ENCODE results near the gene PCSK9. TPM values are rescaled to one million over a fixed set of nuclear protein-coding genes. Genes with fewer than 3 reads are reported as not detected.

PCSK9 gene
- total and polyA plus RNA-seq, 2 of the 13 experiments (the other 11 are each of a cell fraction or from before 2014, with no cell fraction given) = 33.3 to 80.5 TPM

DNA sequence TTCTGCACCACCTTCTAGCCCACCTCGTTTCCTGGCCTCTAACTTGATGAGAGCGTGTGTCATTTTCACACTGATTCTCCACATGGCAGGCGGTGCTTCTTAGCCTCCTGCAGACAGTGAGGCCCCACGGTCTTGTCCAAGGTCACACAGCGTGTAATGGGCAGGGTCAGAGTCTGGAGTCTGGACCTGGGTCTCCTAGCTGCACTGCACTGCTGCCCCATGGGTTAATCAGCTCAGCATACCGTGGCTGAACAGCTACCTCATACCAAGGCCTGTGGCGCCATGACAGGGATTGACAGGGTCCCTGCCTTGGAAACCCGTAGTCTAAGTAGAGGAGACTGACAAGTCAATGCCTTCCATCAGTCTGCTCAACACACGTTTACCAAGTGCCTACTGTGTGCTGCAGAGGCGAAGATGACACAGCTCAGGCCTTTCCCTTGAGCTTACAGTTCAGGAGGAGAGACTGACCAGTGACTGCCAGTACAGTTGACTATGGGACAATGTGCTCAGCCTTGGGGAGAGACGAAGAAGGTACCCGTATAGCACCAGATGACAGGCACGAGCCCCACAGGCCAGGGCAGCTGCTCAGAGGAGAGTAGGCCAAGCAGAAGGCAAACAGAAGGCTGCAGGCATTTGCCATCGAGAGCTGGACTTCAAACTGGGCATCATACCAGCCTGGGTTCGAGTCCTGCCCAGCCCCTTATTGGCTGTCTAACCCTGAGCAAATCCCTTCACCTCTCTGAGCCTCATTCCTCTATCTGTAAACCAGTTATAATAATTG is 5.5 kb downstream of the PCSK9 start (continued):
- TF ChIP-seq, protein P1, sequence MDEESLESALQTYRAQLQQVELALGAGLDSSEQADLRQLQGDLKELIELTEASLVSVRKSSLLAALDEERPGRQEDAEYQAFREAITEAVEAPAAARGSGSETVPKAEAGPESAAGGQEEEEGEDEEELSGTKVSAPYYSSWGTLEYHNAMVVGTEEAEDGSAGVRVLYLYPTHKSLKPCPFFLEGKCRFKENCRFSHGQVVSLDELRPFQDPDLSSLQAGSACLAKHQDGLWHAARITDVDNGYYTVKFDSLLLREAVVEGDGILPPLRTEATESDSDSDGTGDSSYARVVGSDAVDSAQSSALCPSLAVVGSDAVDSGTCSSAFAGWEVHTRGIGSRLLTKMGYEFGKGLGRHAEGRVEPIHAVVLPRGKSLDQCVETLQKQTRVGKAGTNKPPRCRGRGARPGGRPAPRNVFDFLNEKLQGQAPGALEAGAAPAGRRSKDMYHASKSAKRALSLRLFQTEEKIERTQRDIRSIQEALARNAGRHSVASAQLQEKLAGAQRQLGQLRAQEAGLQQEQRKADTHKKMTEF (CRISPR knock-in tag; IDR thresholded peaks at IDR 0.05) = no peak
- no peak for TF ChIP-seq ZNF75D (CRISPR knock-in tag; IDR thresholded peaks at IDR 0.05; ENCODE audit: borderline replicate concordance)
- TF ChIP-seq ZFP36L2 (CRISPR knock-in tag; IDR thresholded peaks at IDR 0.05) = no peak
- TF ChIP-seq RBAK (CRISPR knock-in tag; IDR thresholded peaks at IDR 0.05) = no peak
- TF ChIP-seq ATM (IDR thresholded peaks at IDR 0.05; ENCODE audit: borderline replicate concordance) = no peak
- TF ChIP-seq ZMYM3 (CRISPR knock-in tag; IDR thresholded peaks at IDR 0.05) = peak; percentile 37; the same call in 1 of the 2 replicates
- TF ChIP-seq ZNF776 (CRISPR knock-in tag; IDR thresholded peaks at IDR 0.05) = no peak
- 0 out of 2 replicates have a peak, but pooled peaks have one; percentile 30 for TF ChIP-seq ZNF747 (CRISPR knock-in tag; IDR thresholded peaks at IDR 0.05; ENCODE audit: borderline replicate concordance)
- no peak; the same call in 1 of the 2 replicates for TF ChIP-seq MEIS1 (CRISPR knock-in tag; IDR thresholded peaks at IDR 0.05; ENCODE audit: borderline replicate concordance)
- TF ChIP-seq SKI (IDR thresholded peaks at IDR 0.05; ENCODE audit: partially characterized antibody) = peak; percentile 84
- TF ChIP-seq, protein P2, sequence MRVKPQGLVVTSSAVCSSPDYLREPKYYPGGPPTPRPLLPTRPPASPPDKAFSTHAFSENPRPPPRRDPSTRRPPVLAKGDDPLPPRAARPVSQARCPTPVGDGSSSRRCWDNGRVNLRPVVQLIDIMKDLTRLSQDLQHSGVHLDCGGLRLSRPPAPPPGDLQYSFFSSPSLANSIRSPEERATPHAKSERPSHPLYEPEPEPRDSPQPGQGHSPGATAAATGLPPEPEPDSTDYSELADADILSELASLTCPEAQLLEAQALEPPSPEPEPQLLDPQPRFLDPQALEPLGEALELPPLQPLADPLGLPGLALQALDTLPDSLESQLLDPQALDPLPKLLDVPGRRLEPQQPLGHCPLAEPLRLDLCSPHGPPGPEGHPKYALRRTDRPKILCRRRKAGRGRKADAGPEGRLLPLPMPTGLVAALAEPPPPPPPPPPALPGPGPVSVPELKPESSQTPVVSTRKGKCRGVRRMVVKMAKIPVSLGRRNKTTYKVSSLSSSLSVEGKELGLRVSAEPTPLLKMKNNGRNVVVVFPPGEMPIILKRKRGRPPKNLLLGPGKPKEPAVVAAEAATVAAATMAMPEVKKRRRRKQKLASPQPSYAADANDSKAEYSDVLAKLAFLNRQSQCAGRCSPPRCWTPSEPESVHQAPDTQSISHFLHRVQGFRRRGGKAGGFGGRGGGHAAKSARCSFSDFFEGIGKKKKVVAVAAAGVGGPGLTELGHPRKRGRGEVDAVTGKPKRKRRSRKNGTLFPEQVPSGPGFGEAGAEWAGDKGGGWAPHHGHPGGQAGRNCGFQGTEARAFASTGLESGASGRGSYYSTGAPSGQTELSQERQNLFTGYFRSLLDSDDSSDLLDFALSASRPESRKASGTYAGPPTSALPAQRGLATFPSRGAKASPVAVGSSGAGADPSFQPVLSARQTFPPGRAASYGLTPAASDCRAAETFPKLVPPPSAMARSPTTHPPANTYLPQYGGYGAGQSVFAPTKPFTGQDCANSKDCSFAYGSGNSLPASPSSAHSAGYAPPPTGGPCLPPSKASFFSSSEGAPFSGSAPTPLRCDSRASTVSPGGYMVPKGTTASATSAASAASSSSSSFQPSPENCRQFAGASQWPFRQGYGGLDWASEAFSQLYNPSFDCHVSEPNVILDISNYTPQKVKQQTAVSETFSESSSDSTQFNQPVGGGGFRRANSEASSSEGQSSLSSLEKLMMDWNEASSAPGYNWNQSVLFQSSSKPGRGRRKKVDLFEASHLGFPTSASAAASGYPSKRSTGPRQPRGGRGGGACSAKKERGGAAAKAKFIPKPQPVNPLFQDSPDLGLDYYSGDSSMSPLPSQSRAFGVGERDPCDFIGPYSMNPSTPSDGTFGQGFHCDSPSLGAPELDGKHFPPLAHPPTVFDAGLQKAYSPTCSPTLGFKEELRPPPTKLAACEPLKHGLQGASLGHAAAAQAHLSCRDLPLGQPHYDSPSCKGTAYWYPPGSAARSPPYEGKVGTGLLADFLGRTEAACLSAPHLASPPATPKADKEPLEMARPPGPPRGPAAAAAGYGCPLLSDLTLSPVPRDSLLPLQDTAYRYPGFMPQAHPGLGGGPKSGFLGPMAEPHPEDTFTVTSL (CRISPR knock-in tag; IDR thresholded peaks at IDR 0.05; ENCODE audit: borderline replicate concordance) = no peak
- 0 out of 2 replicates have a peak, but pooled peaks have one; percentile 24 for TF ChIP-seq ZNF792 (CRISPR knock-in tag; IDR thresholded peaks at IDR 0.05)
- no peak for TF ChIP-seq HNRNPL (IDR thresholded peaks at IDR 0.05; ENCODE audit: low read depth, low read length)
- TF ChIP-seq ESRRA (CRISPR knock-in tag; IDR thresholded peaks at IDR 0.05; ENCODE audit: low read depth) = peak; percentile 93
- no peak for TF ChIP-seq ZZZ3 (CRISPR knock-in tag; IDR thresholded peaks at IDR 0.05; ENCODE audit: borderline replicate concordance)
- TF ChIP-seq ZNF737 (CRISPR knock-in tag; IDR thresholded peaks at IDR 0.05; ENCODE audit: borderline replicate concordance) = no peak
- no peak for TF ChIP-seq CBX1 (IDR thresholded peaks at IDR 0.05; ENCODE audit: low read depth)
- TF ChIP-seq ZNF772 (CRISPR knock-in tag; IDR thresholded peaks at IDR 0.05) = peak; percentile 53; the same call in 1 of the 2 replicates
- no peak for TF ChIP-seq ZBTB20 (CRISPR knock-in tag; IDR thresholded peaks at IDR 0.05; ENCODE audit: borderline replicate concordance, low read depth)
- no peak for TF ChIP-seq ZNF441 (CRISPR knock-in tag; IDR thresholded peaks at IDR 0.05; ENCODE audit: borderline replicate concordance)
- no peak for TF ChIP-seq ZBTB8A (CRISPR knock-in tag; IDR thresholded peaks at IDR 0.05; ENCODE audit: borderline replicate concordance, low read depth)
- TF ChIP-seq ZNF879 (CRISPR knock-in tag; IDR thresholded peaks at IDR 0.05) = no peak
- TF ChIP-seq ZNF230 (CRISPR knock-in tag; IDR thresholded peaks at IDR 0.05) = no peak
- peak; percentile 91 for TF ChIP-seq ZKSCAN1 (IDR thresholded peaks at IDR 0.05; ENCODE audit: low read length)
- TF ChIP-seq ZNF501 (CRISPR knock-in tag; IDR thresholded peaks at IDR 0.05) = no peak
